Psoas muscle (tissue), 8 donors: ENCODE data around the gene TERB1. TPM values are rescaled to one million over a fixed set of nuclear protein-coding genes. Genes with fewer than 3 reads are reported as not detected.

Experiments used
- ATAC-seq, 4 donors: fragments of 200-7000 bp; cut with Tn5 transposase; one replicate each; pipeline ENCODE4 v1.9.1; 2020; ENCODE audit warnings: moderate library complexity in 3 of 4, mild to moderate bottlenecking in 2 of 4
- DNase-seq, 2 donors: peaks; one replicate each; pipeline ENCODE4 v3.0.0-alpha.2; 2020
- H3K27ac ChIP-seq: fragments of 200-600 bp; one replicate; pipeline ENCODE4 v1.8.0; 2022
- H3K27me3 ChIP-seq, 3 donors: fragments of 200-600 bp in 1 of 3; one replicate each; pipeline versions ENCODE4 v1.6.1 to v1.8.0; 2013 to 2022; ENCODE audit warnings: low read length in 2 of 3, mild to moderate bottlenecking in 2 of 3, moderate library complexity in 1 of 3; ENCODE audit not compliant: insufficient read depth in 3 of 3
- H3K36me3 ChIP-seq, 2 donors: fragments of 200-600 bp in 1 of 2; one replicate each; pipeline versions ENCODE4 v1.6.1 to v1.8.0; 2013 to 2022; ENCODE audit warnings: low read depth in 1 of 2, mild to moderate bottlenecking in 1 of 2, moderate library complexity in 1 of 2; ENCODE audit not compliant: insufficient read depth in 1 of 2
- H3K4me1 ChIP-seq: fragments of 200-600 bp; one replicate; pipeline ENCODE4 v1.8.0; 2022
- H3K4me3 ChIP-seq: fragments of 200-600 bp; one replicate; pipeline ENCODE4 v1.8.0; 2022; ENCODE audit warnings: mild to moderate bottlenecking
- H3K9me3 ChIP-seq: fragments of 200-600 bp; one replicate; pipeline ENCODE4 v1.8.0; 2022
- WGBS, 3 donors: extraction: QIAGEN DNeasy Blood & Tissue Kit; methylation state at CpG; one replicate each; pipeline versions ENCODE4 v1.1.6 to v1.1.7; 2013; 5-methylcytosine and 5-hydroxymethylcytosine counted together
- intact Hi-C, 2 donors: fragments of 100-400 bp; cut with DNase I; formaldehyde crosslinking; loops; one replicate each; pipeline versions ENCODE4 v1.11.0 to v1.14.2; 2022
- polyA plus RNA-seq, 3 donors: library from polyadenylated mRNA; stranded (reverse); fragments of 200-250 nt; gene quantifications; one replicate each; pipeline ENCODE4 v1.2.3, GENCODE V29; 2013
- total RNA-seq, 4 donors: library from RNA; stranded (reverse); fragmentation: NEBNext Ultra II Directional in 2 of 4; extraction: Animal tissue kit (Norgen Biotek cat#: 25700) in 2 of 4; gene quantifications; one replicate each; pipeline versions ENCODE4 v1.2.1 to v1.2.4, GENCODE V29; 2021 to 2023
- TF ChIP-seq, protein P1 (sequence below): fragments of 200-600 bp; IDR thresholded peaks from one replicate; pipeline ENCODE4 v1.8.0; 2022; ENCODE audit warnings: antibody characterized with exemption
- donor health status: healthy with polysubstance abuse.
- donor health status: DM: no; HTN: no; CAD: no; lungs with moderate emphysema.
- donor health status: Bipolar disorder and iron deficiency.
- donor health status: healthy.
- donor health status: DM: yes; HTN: yes; CAD: no.
- donor health status: DM: no; HTN: no; CAD: no.
- donor health status: DM: no; HTN: no; CAD: no.
- donor health status: DM: yes; HTN: yes; CAD: no.

The TERB1 gene
- total and polyA plus RNA-seq, 7 donors: 0.26 TPM; not detected in 6

DNA sequence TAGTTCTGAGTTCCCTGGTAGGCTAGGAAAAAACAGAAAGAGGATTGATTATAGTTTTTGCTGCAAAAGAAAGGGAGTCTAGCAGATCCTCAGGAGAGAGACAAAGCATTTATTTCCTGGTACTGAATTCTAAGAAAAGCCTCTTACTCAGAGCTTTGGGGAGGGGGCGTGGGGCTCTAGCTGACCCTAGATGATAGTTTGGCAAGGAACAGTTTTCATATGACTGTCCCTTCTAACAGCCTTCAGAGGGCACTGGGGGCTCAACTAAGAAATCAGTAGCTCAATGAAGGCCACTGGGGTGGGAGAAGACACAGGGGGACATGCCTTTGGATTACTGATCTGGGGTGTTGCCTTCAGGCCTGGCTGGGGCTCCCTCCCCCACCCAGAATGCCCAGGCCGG, 46.8 kb upstream of the TERB1 start:
- H3K4me1 ChIP-seq: peaks cover 12% of the 10 kb centered on the region
- no peak for ATAC-seq
- WGBS, 3 donors: 85 to 91% (median 87%) methylated on average over 2 of the region's 2 CpGs

DNA sequence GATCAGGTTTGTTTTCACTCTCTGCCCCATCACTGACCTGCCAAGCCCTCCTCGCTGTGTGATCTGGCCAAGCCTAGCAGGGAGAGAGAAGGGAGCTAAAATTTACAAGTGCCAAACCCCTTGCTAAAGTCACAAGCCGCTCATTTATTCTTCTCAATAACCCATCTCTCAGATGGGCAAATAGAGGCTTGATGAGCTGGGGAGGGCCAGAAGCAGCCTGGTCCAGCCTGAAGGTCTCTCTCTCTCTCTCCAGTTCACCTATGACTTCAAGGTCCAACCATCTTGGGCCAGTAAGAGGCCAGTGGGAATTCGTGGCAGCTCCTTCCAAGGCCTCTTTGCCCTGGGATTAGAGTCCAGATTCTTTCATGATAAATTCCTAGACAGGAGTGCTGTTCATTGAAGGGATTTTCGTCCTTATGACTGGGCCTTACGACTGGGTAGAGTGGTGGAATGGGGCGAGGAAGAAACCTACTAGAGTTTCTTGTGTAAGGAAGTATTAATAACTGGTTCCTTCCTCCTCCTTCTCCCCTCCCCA, 46.2 kb upstream of the TERB1 start:
- DNase-seq (no peak), ATAC-seq (no peak)
- Histone ChIP-seq H3K4me3 (no peak overlapping the region), H3K27me3 (peaks cover 0 to 24% (median 12%) of the 10 kb centered on the region in 3 donors), H3K4me1 (peaks cover 12% of the 10 kb centered on the region), H3K27ac (no peak overlapping the region), H3K9me3 (no peaks in the 10 kb centered on the region), H3K36me3 (no peaks in the 10 kb centered on the region)
- WGBS, 3 donors: 77 to 82% (median 79%) methylated on average over 6 of the region's 6 CpGs
- intact Hi-C loops: no loop called here
- TF ChIP-seq, protein P1, sequence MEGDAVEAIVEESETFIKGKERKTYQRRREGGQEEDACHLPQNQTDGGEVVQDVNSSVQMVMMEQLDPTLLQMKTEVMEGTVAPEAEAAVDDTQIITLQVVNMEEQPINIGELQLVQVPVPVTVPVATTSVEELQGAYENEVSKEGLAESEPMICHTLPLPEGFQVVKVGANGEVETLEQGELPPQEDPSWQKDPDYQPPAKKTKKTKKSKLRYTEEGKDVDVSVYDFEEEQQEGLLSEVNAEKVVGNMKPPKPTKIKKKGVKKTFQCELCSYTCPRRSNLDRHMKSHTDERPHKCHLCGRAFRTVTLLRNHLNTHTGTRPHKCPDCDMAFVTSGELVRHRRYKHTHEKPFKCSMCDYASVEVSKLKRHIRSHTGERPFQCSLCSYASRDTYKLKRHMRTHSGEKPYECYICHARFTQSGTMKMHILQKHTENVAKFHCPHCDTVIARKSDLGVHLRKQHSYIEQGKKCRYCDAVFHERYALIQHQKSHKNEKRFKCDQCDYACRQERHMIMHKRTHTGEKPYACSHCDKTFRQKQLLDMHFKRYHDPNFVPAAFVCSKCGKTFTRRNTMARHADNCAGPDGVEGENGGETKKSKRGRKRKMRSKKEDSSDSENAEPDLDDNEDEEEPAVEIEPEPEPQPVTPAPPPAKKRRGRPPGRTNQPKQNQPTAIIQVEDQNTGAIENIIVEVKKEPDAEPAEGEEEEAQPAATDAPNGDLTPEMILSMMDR: no peak

More for the DNA sequence above, 46.8 kb upstream of the TERB1 start:
- H3K27me3 ChIP-seq: peaks cover 0 to 22% (median 12%) of the 10 kb centered on the region in 3 donors
- no peak overlapping the region for H3K27ac ChIP-seq
- intact Hi-C loops: no loop called here
- H3K36me3 ChIP-seq: no peaks in the 10 kb centered on the region
- no peak for DNase-seq
- no peaks in the 10 kb centered on the region for H3K9me3 ChIP-seq
- TF ChIP-seq, protein P1: no peak
- no peak overlapping the region for H3K4me3 ChIP-seq

DNA sequence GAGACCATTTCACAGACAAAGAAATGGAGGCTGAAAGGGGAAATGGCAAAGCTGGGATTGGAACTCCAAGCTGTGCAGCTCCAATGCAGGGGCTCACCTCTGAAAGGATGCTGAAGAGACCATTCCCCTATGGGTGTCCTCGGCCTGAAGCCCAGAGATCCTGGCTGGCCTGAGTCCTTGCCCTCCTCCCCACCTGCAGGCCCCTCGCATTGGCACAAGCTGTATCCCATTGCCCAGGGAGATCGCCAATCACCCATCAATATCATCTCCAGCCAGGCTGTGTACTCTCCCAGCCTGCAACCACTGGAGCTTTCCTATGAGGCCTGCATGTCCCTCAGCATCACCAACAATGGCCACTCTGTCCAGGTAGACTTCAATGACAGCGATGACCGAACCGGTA, 45.4 kb upstream of the TERB1 start:
- no peak for ATAC-seq
- H3K27me3 ChIP-seq: peaks cover 0 to 24% (median 12%) of the 10 kb centered on the region in 3 donors
- DNase-seq: no peak
- intact Hi-C loops: no loop called here
- no peak overlapping the region for H3K4me3 ChIP-seq
- peaks cover 12% of the 10 kb centered on the region for H3K4me1 ChIP-seq
- no peaks in the 10 kb centered on the region for H3K36me3 ChIP-seq
- no peaks in the 10 kb centered on the region for H3K9me3 ChIP-seq
- no peak overlapping the region for H3K27ac ChIP-seq
- TF ChIP-seq, protein P1: no peak
- WGBS, 3 donors: 94 to 97% (median 96%) methylated on average over 6 of the region's 6 CpGs

DNA sequence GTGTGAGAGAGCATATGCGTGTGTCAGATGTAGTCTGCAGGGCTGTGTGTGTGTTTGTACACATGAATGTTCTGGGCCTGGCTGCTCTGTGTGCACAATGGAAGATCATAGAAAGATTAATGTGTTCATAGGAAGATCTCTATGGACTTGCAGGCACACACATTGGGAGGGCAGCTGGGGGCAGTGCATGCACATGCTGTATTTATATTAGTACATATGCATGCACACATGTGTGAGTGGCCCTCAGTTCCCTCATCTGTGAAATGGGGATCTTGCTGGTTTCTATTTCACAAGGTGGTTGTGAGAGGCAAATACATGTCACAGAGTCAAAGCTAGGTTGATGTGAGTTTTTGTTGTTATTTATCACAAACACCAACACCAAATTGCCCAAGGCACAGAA, 44.9 kb upstream of the TERB1 start:
- H3K36me3 ChIP-seq: no peaks in the 10 kb centered on the region
- 76 to 87% (median 85%) methylated on average over 1 of the region's 1 CpG for WGBS, 3 donors
- peaks cover 12% of the 10 kb centered on the region for H3K4me1 ChIP-seq
- TF ChIP-seq, protein P1: no peak
- H3K4me3 ChIP-seq: no peak overlapping the region
- H3K27me3 ChIP-seq: peaks cover 0 to 24% (median 12%) of the 10 kb centered on the region in 3 donors
- H3K9me3 ChIP-seq: no peaks in the 10 kb centered on the region
- ATAC-seq (no peak), DNase-seq (no peak)
- intact Hi-C loops: no loop called here
- no peak overlapping the region for H3K27ac ChIP-seq

DNA sequence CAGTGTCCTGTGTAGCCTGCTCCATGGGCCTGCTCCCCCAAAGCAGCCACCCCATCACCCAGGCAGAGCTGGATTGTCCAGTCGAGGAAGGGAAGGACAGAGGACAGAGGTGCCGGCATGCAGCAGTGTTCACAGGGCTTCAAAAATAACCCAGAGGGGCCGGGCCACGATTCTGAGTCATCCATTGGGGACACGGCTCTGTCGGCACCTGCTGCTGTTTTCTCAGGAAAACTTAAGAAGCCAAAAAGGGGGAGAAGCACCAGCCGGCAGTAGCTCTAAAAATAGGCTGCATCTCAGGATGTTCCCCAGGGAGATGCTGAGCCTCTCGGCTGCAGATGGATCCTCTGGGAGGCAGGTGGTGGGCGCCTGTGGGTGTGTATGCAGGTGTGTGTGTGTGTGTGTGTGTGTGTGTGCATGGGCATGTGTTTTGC, 44.4 kb upstream of the TERB1 start:
- Histone ChIP-seq H3K27me3 (peaks cover 0 to 24% (median 12%) of the 10 kb centered on the region in 3 donors), H3K27ac (no peak overlapping the region)

More for the DNA sequence above, 44.4 kb upstream of the TERB1 start:
- WGBS, 3 donors: 23 to 25% (median 24%) methylated on average over 9 of the region's 9 CpGs
- H3K4me3 ChIP-seq: no peak overlapping the region
- H3K9me3 ChIP-seq: no peaks in the 10 kb centered on the region
- H3K36me3 ChIP-seq: no peaks in the 10 kb centered on the region
- intact Hi-C loops: no loop called here
- DNase-seq (no peak), ATAC-seq (peak; percentile 49 to 67 (median 62))
- peaks cover 12% of the 10 kb centered on the region for H3K4me1 ChIP-seq
- TF ChIP-seq, protein P1: no peak
